HUES64 (cell line): ENCODE measurements around the gene DDX21.
"Not testable (repeated sequence)": the region's sequence is repeated elsewhere in the genome, so short reads cannot be mapped to it uniquely, and the experiment has no call there.

Source experiments
- H3K27ac ChIP-seq: 2 replicates; pipeline ENCODE4 v1.7.0; 2013; ENCODE audit warnings: low read depth, low read length, inconsistent platforms
- H3K27me3 ChIP-seq: 2 replicates; pipeline ENCODE4 v1.6.1; 2013; ENCODE audit warnings: mild to moderate bottlenecking, low read length; ENCODE audit not compliant: insufficient read depth
- H3K36me3 ChIP-seq: 2 replicates; pipeline ENCODE4 v1.6.1; 2013; ENCODE audit warnings: mild to moderate bottlenecking, low read length; ENCODE audit not compliant: insufficient read depth
- H3K4me1 ChIP-seq: 2 replicates; pipeline ENCODE4 v1.6.1; 2013; ENCODE audit warnings: mild to moderate bottlenecking, low read length, moderate library complexity; ENCODE audit not compliant: insufficient read depth
- H3K4me3 ChIP-seq: 2 replicates; pipeline ENCODE4 v1.5.1; 2013; ENCODE audit warnings: mild to moderate bottlenecking, low read length, moderate library complexity
- H3K9ac ChIP-seq: 2 replicates; pipeline ENCODE4 v1.6.1; 2013; ENCODE audit warnings: mild to moderate bottlenecking, low read depth, low read length
- H3K9me3 ChIP-seq: 2 replicates; pipeline ENCODE4 v1.6.1; 2013; ENCODE audit warnings: low read depth, low read length; ENCODE audit not compliant: insufficient read depth
- WGBS: fragments of 150-250, 120-280 bp; methylation state at CpG from one replicate; pipeline ENCODE4 v1.1.7; 2013; ENCODE audit warnings: missing lambda C conversion rate; 5-methylcytosine and 5-hydroxymethylcytosine counted together

DDX21 gene

DNA sequence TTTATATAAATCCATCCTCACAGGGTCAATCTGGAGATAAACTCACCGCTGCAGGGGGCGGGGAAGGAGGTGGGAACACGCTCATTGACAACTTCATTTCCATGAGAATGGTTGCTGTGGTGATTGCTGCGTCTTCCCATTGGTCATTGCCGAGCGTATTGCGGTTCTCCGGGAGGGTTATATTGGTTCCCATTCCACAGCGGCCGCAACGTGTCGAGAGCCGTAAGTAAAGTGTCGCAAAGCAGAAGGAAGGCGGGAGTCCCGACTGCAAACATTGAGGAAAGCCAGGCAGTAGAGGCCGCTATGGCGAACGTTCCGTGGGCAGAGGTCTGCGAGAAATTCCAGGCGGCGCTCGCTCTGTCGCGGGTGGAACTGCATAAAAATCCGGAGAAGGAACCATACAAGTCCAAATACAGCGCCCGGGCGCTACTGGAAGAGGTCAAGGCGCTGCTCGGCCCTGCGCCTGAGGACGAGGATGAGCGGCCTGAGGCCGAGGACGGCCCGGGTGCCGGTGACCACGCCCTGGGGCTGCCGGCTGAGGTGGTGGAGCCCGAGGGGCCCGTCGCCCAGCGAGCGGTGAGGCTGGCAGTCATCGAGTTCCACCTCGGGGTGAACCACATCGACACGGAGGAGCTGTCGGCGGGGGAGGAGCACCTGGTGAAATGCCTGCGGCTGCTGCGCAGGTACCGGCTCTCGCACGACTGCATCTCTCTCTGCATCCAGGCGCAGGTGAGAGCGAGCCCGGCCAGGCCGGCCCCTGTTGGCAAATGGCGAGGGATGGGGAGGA is 32.8 kb downstream of the DDX21 start, which contains the start of gene KIFBP:
TSS of gene KIFBP (plus strand) at position 274 of the 787 bp plus-strand sequence. CDS start at position 304, 30 bp downstream.
- H3K4me1 ChIP-seq = peaks cover 2% of the 10 kb centered on the region; the same call in 1 of the 2 replicates
- WGBS = under 1% methylated on average over 62 of the region's 62 CpGs
- H3K27me3 ChIP-seq = no peaks in the 10 kb centered on the region
- H3K36me3 ChIP-seq = peaks cover 21% of the 10 kb centered on the region
- H3K27ac ChIP-seq = peak within 1 kb of the TSS; percentile 65; the same call in 1 of the 2 replicates
- H3K9me3 ChIP-seq = no peaks in the 10 kb centered on the region
- H3K4me3 ChIP-seq = peak within 1 kb of the TSS; percentile 80
- H3K9ac ChIP-seq = peak within 1 kb of the TSS; percentile 79

DNA sequence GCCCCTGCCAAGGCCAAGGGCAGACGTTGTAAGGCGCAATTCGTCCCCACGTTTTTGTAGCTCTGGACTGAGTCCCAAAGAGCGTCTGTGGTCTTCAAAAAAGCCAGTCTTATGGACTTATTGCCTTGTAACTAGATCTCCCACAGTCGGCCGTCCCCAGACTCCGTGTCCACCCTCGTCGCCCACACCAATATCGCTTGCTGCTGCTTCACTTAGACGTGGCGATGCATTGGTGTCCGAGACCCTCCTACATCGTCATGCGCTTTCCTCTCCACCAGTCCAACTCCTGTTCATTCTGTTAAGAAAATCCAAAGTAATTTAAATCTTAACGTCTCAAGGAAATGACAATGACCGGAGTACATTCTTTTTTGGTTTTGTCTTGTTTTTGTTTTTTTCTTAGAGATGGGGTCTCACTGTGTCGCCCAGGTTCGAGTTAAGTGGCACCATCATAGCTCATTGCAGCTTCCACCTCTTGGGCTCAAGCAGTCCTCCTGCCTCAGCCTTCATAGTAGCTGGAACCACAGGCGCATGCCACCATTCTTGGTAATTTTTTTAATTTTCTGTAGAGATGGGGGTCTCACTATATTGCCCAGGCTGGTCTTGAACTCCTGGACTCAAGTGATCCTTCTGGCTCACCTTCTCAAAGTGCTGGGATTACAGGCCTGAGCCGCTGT is 33.5 kb downstream of the DDX21 start:
- Histone ChIP-seq H3K4me1 (peaks cover 2% of the 10 kb centered on the region; the same call in 1 of the 2 replicates), H3K4me3 (peak overlapping the region; percentile 80), H3K36me3 (peaks cover 14% of the 10 kb centered on the region), H3K27ac (peak overlapping the region; percentile 65; the same call in 1 of the 2 replicates), H3K9ac (peak overlapping the region; percentile 79), H3K9me3 (no peaks in the 10 kb centered on the region), H3K27me3 (no peaks in the 10 kb centered on the region)
- WGBS = 24% methylated on average over 22 of the region's 22 CpGs

DNA sequence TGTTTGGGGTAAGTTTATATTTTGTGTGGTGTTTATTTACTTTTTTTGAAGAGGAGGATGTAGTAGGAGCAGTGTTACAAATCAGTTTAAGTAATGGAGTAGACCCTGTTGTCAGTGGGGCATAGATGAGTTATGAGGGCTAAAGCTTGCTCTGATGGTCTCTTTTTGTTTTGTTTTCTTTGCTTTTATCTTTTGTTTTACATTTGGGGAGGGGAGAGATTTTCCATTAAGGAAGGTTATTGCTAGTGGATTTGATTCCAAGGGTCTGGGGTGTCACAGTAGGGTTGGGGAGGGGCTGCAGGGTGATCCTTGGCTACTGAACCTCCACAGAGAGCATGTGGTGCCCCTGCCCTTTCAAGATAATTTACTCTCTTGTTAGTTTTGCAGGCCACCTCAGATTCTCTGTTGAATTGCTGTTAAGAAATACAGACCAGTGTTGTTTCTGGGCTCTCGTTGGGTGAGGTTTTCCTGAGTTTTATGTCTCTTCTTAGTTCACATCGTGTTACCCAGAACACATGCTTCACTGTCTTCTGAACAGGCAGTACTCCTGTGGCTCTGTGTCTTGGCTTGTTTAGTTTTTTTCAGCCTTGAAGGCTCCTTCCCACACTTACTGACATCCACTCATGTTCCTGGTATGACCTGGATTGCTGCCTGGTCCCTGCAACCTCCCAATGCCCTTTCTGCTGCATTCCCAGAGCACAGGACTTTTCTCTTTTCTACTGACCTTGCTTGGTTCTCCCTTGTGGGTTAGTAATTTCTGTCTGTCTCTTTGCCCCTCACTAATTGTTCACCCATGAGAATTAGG is 36.9 kb downstream of the DDX21 start:
- WGBS = 91% methylated on average over 2 of the region's 2 CpGs
- Histone ChIP-seq H3K4me3 (no peak overlapping the region), H3K27ac (no peak overlapping the region)

DNA sequence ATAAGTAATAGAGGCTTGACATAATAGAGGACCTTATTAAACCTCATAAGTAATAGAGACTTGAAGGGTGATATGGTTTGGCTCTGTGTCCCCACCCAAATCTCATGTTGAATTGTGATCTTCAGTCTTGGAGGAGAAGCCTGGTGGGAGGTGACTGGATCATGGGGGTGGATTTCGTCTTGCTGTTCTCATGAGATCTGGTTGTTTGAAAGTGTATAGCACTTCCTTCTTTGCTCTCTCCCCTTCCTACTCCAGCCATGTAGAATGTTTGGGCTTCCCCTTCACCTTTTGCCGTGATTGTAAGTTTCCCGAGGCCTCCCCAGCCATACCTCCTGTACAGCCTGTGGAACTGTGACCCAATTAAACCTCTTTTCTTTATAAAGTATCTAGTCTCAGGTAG is 41.2 kb downstream of the DDX21 start:
- Histone ChIP-seq H3K4me1 (no peaks in the 10 kb centered on the region), H3K4me3 (no peak overlapping the region), H3K9ac (no peak overlapping the region), H3K9me3 (no peaks in the 10 kb centered on the region), H3K36me3 (peaks cover 19% of the 10 kb centered on the region), H3K27me3 (no peaks in the 10 kb centered on the region), H3K27ac (no peak overlapping the region)
- WGBS = 91% methylated on average over 2 of the region's 3 CpGs

More for the DNA sequence above, 36.9 kb downstream of the DDX21 start:
- Histone ChIP-seq H3K4me1 (peaks cover 2% of the 10 kb centered on the region; the same call in 1 of the 2 replicates), H3K36me3 (no peaks in the 10 kb centered on the region), H3K9me3 (no peaks in the 10 kb centered on the region), H3K27me3 (no peaks in the 10 kb centered on the region), H3K9ac (no peak overlapping the region)

- no peak overlapping the region for H3K9ac ChIP-seq
- no peaks in the 10 kb centered on the region for H3K9me3 ChIP-seq
- no peaks in the 10 kb centered on the region for H3K27me3 ChIP-seq
- 80% methylated on average over 1 of the region's 1 CpG for whole genome bisulfite sequencing
- H3K36me3 ChIP-seq = peaks cover 79% of the 10 kb centered on the region
- H3K27ac ChIP-seq = no peak overlapping the region
- H3K4me3 ChIP-seq = no peak overlapping the region
- H3K4me1 ChIP-seq = no peaks in the 10 kb centered on the region
These were observed 48.9 kb downstream of the DDX21 start for GRCh38 chr10:69004821-69005220.

DNA sequence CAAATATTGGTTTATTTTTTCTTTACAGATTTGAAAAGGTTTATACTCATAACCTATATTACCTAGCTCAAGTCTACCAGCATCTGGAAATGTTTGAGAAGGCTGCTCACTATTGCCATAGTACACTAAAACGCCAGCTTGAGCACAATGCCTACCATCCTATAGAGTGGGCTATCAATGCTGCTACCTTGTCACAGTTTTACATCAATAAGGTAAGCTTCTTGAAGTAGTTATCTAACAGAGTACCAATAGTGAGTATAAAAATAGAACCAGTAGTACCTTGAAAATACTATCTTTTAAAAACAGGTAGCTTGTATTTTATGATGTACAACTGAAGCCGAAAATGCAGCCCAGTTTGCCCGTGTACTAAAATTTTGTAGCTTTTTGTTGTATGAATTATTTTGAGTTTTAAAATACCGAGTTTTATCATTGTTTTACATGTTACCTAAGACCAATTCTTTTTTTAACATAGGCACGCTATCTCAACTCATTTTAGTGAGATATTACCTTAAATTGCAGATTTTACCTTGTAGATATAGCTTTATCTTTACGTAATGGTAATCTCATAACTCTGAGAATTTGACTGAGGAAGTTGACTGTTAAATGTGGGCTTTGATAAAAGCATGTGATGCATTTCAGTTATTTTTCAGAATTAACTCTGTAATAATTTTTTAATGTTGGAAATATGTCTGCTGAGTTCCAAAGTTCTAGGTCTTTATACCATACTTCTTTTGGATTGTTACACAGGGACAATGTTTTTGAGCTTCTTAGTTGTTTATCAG is 49.9 kb downstream of the DDX21 start:
- Histone ChIP-seq H3K27ac (no peak overlapping the region), H3K27me3 (no peaks in the 10 kb centered on the region), H3K4me1 (no peaks in the 10 kb centered on the region), H3K9ac (no peak overlapping the region), H3K9me3 (no peaks in the 10 kb centered on the region), H3K36me3 (peaks cover 80% of the 10 kb centered on the region), H3K4me3 (no peak overlapping the region)
- 100% methylated on average over 4 of the region's 6 CpGs for WGBS

DNA sequence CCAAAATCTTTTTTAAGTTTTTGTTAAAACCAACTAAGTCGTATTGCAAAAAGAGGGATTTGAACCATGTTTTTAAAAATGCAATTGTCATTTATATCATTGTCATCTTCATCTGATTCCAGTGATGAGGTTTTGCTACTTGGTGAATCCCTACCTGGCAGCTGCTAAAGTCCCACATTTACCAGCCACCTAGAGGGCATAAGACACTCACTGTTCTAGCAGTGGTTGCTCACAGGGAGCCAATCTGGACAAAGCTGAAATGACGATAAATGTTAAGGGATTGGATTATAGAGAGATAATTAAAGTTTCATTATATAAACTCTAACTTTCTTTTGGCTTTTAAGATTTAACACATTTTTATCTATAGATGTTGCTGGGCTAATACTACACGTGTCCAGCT is 51.3 kb downstream of the DDX21 start:
- H3K4me3 ChIP-seq = no peak overlapping the region
- H3K9ac ChIP-seq = no peak overlapping the region
- H3K27ac ChIP-seq = no peak overlapping the region
- H3K4me1 ChIP-seq = no peaks in the 10 kb centered on the region
- no peaks in the 10 kb centered on the region for H3K27me3 ChIP-seq
- 100% methylated on average over 1 of the region's 3 CpGs for WGBS
- peaks cover 84% of the 10 kb centered on the region for H3K36me3 ChIP-seq
- H3K9me3 ChIP-seq = no peaks in the 10 kb centered on the region

GRCh38 chr10:69009360-69009759 is 53.4 kb downstream of the DDX21 start:
- Histone ChIP-seq H3K27me3 (no peaks in the 10 kb centered on the region), H3K9ac (no peak overlapping the region), H3K9me3 (no peaks in the 10 kb centered on the region), H3K4me3 (no peak overlapping the region), H3K4me1 (no peaks in the 10 kb centered on the region), H3K36me3 (peaks cover 89% of the 10 kb centered on the region), H3K27ac (no peak overlapping the region)
- WGBS = 88% methylated on average over 1 of the region's 2 CpGs

- Histone ChIP-seq H3K9me3 (no peaks in the 10 kb centered on the region), H3K4me1 (no peaks in the 10 kb centered on the region), H3K27ac (no peak overlapping the region), H3K9ac (no peak overlapping the region), H3K27me3 (no peaks in the 10 kb centered on the region), H3K4me3 (no peak overlapping the region), H3K36me3 (peaks cover 91% of the 10 kb centered on the region)
- WGBS = no CpG with 5 or more reads among the region's 1 CpG
These were observed 54.2 kb downstream of the DDX21 start for GRCh38 chr10:69010151-69010640.

DNA sequence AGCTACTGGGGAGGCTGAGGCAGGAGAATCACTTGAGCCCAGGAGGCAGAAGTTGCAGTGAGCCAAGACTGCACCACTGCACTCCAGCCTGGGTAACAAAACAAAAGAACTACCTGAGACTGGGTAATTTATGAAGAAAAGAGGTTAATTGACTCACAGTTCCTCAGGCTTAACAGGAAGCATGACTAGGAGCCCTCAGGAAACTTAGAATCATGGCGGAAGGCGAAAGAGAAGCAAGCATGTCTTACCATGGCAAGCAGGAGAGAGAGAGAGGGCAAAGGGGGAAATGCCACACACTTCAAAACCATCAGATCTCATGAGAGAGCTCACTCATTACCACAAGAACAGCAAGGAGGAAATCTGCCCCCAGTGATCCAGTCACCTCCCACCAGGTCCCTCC is 56.8 kb downstream of the DDX21 start:
- not testable (repeated sequence) for H3K27me3 ChIP-seq, H3K4me3 ChIP-seq, H3K9me3 ChIP-seq, H3K4me1 ChIP-seq, H3K27ac ChIP-seq, H3K9ac ChIP-seq
- peaks cover 84% of the 10 kb centered on the region for H3K36me3 ChIP-seq
- 93% methylated on average over 2 of the region's 2 CpGs for WGBS
